Measurements from ENCODE around the gene HIP1.

Gene HIP1

DNA sequence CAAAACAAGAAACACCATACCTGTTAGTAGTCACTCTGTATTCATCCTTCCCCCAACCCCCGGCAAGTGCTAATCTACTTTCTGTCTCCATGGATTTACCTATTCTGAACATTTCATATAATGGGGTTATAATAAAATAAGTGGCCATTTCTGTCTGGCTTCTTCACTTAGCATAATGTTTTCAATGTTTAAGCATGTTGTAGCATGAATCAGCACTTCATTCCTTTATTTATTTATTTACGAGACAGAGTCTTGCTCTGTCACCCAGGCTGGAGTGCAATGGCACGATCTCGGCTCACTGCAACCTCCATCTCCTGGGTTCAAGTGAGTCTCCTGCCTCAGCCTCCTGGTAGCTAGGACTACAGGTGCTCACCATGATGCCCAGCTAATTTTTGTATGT is 69.2 kb downstream of the HIP1 start:
- no peak for DNase-seq

DNA sequence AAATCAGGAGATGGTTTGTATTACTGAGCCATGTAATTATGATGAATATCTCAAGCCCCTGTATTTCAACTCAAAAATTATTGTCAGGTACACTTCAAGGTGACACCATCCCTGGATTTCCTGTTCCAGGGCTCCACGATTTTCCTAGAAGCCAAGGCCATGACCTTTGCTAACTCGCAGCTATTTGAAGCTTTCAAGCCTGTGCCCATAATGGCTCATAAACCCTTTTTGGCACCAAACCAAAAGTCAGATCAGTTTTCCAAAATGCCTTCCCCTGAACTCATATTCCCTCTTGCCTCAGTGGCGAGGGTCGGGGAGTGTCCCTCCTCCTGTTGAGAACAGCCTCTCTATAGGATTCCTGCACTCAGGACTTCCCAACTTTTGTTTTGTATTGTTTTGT is 70.8 kb downstream of the HIP1 start:
- no peak for DNase-seq

DNA sequence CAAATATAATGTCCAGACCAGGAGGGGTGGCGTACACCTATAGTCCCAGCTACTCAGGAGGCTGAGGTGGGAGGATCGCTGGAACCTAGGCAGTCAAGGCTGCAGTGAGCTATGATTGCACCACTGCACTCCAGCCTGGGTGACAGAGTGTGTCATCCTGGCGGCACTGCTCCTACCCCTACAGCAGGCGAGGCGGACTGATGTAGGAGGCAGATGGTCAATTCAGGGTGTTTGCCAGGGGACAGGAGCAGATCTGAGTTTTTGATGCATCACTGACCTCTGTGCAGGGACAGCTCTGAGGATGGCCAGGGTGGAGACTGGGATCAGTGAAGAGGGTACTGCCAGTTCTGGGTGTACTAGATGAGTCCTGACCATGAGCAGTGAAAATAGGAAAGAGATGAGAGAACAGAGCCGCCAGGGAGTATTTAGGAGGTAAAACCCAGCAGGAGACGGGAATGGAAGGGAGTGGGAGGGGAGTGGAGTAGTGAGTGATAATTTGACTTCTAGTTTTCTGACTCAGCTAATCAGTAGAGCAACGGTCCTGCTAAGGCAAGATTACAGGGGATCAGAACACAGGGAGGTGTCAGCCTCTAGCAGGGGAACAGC is 75.3 kb downstream of the HIP1 start:
- DNase-seq, result no peak

- no peak for DNase-seq
Observed at GRCh38 chr7:75662579-75663301, 76.0 kb downstream of the HIP1 start.

DNA sequence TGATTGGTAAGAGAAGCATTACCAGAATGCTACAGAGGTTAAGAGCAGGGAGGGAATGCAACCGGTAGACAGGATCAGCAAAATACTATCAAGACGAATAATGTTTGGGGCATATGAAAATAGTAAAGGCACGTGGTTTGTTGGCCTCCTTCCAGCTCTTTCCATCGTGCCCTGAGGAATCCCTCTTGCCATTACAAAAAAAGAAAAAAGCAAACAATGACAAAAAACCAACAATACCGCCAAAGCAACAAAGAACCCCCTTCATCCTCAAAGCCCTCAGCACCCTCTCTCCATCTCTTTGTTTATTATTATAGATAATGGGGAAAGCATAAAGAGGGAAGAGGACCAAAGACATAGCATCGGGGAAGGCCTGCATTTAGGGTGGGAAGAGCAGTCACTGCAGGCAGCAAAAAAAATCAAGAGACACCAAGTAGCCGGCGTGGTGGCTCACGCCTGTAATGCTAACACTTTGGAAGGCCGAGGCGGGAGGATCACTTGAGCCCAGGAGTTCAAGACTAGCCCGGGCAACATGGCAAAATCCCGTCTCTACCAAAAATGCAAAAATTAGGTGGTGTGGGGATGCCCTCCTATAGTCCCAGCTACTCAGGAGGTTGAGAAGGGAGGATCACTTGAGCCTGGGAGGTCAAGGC is 78.0 kb downstream of the HIP1 start:
- no peak for DNase-seq

- DNase-seq, result no peak
Observed at GRCh38 chr7:75658802-75659201, 79.9 kb downstream of the HIP1 start.

- no peak for DNase-seq
Observed at GRCh38 chr7:75658369-75658768, 80.4 kb downstream of the HIP1 start.

- no peak for DNase-seq
Observed at GRCh38 chr7:75657866-75658265, 80.9 kb downstream of the HIP1 start.

GRCh38 chr7:75656740-75657139 is 82.0 kb downstream of the HIP1 start:
- no peak for DNase-seq

- DNase-seq, result no peak
Observed at GRCh38 chr7:75655536-75655935, 83.2 kb downstream of the HIP1 start.

GRCh38 chr7:75654855-75655254 is 83.9 kb downstream of the HIP1 start:
- no peak for DNase-seq

DNA sequence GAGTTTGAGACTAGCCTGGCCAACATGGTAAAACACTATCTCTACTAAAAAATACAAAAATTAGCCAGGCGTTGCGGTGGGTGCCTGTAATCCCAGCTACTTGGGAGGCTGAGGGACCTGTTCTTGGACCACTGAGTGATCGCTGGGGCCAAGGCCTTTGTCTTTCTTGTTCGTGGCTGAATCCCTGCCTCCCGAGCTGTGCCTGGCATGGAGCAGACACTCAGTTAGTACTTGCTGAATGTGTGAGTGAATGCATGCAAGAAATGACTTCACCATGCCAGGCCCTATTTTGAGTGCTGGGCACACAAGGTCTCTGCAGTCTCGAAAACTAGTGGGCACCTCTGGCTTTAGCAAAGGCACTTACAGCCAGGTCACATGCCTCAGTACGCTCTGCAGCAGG is 85.1 kb downstream of the HIP1 start:
- DNase-seq, result no peak

- DNase-seq, result no peak
Observed at GRCh38 chr7:75652788-75653187, 86.0 kb downstream of the HIP1 start.

DNA sequence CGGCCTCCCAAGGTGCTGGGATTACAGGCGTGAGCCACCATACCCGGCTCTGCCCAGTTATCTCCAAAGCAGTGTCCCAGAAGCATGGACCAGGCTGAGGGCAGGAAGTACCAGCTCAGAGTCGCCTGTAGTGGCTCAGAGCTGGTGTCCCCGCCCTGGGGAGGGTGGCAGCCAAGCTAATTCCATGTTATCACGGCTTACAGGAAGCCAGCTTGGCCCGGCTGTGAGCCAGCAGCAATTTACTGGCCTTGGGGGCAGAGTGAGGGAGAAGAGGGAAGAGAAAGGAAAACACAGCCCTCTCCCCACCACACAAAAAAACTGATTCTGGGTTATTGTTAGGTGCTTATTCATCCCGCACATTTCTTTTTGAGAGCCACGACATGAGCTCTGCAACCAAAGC is 88.1 kb downstream of the HIP1 start:
- DNase-seq, result peak; percentile 74

- peak; percentile 38 for DNase-seq
Observed at GRCh38 chr7:75650062-75650461, 88.7 kb downstream of the HIP1 start.

DNA sequence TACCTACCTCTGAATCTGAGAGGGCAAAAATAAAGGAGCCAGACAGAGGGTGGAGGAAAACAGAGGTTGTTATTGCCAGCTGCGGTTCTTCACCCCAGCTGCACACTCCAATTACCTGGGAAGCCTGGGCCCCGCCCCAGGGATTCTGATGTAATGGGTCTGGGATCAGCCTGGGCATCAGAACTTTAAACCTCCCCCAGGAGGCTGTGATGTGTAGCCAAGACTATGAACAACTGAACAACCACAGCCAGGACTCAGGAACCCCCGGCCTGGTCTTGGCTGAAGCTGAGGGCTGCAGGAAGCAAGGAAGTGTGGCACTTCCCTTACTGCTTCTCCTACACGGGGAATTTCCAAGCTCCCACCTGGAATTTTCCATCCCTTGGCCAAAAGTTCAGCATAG is 89.3 kb downstream of the HIP1 start:
- DNase-seq, result peak; percentile 68

DNA sequence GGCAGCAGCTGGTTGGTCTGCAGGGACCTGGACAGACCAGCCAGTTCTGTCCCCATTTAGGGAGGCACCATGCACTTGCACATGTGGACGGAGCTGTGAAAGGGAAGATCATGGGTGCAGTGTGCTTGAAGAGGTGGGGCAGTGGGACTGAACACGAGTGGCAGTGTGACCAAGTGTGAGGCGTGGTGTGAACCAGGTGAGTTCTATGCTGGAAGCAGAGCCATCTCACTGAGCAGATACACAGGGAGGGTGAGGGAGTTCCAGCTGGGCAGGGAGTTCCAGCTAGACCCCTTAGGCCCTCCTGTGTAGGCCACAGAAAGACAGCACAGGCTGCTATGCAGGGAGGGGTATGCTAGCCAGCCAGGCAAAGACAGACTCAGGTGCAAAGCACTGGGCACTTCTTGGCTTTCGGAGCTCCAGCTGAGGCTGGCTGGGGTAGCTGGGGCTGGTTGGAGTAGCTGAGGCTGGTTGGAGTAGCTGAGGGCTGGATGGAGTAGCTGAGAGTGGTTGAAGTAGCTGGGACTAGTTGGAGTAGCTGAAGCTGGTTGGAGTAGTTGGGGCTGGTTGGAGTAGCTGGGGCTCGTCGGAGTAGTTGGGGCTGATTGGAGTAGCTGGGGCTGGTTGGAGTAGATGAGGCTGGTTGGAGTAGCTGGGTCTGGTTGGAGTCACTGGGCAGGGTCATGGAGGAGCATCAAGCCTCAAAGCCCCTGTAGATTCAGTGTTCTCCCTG is 90.9 kb downstream of the HIP1 start:
- DNase-seq, result no peak

GRCh38 chr7:75646571-75647102 is 92.1 kb downstream of the HIP1 start:
- DNase-seq, result no peak

DNA sequence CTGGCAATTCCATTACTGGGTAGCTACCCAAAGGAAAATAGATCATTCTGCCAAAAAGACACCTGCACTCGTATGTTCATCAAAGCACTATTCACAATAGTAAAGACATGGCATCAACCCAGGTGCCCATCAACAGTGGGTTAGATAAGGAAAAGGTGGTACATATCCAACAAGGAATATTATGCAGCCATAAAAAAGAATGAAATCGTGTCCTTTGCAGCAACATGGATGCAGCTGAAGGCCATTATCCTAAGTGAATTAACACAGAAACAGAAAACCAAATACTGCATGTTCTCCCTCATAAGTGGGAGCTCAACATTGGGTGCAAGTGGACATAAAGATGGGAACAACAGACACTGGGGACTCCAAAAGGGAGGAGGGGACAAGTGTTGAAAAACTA is 93.2 kb downstream of the HIP1 start:
- no peak for DNase-seq

GRCh38 chr7:75644589-75644988 is 94.2 kb downstream of the HIP1 start:
- DNase-seq, result no peak

GRCh38 chr7:75642810-75643486 is 95.8 kb downstream of the HIP1 start:
- no peak for DNase-seq

DNA sequence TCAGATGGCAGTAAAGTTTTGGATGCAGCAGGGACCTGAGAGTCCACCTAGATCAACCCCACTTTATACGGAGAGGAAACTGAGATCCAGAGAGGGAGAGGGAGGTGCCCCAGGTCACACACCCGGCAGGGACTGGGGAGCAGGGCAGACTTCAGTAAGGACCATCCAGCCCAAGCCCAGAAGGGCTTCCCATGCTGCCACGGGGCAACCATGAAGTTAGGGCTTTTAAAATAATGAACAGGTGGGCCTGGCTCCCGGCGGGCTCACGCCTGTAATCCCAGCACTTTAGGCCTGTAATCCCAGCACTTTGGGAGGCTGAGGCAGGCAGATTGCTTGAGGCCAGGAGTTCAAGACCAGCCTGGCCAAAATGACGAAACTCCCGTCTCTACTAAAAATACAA is 98.5 kb downstream of the HIP1 start:
- DNase-seq, result no peak

GRCh38 chr7:75639886-75640190 is 98.9 kb downstream of the HIP1 start:
- no peak for DNase-seq

Measured in left hindlimb (tissue), 1 donor.